Loucy (cell line): ENCODE data around the gene ARL11.

Experiments
- H2AFZ ChIP-seq: fragments of 200-600 bp; sonication (generic); 2 replicates; pipeline ENCODE4 v1.6.0; 2016; ENCODE audit warnings: antibody characterized with exemption, mild to moderate bottlenecking, low read length, moderate library complexity
- H3F3A ChIP-seq: fragments of 200-600 bp; 2 replicates; pipeline ENCODE4 v1.6.0; 2016; ENCODE audit warnings: antibody characterized with exemption, low read depth, mild to moderate bottlenecking
- H3K27me3 ChIP-seq: fragments of 200-600 bp; sonication (generic); 2 replicates; pipeline ENCODE4 v1.6.1; 2014; ENCODE audit warnings: low read length, mild to moderate bottlenecking; ENCODE audit not compliant: insufficient read depth, poor library complexity, severe bottlenecking
- H3K36me3 ChIP-seq: fragments of 200-600 bp; sonication (generic); 2 replicates; pipeline ENCODE4 v1.6.1; 2016; ENCODE audit warnings: low read length; ENCODE audit not compliant: insufficient read depth
- H3K4me1 ChIP-seq: fragments of 200-600 bp; sonication (generic); 2 replicates; pipeline ENCODE4 v1.5.1; 2014; ENCODE audit warnings: low read length, mild to moderate bottlenecking; ENCODE audit not compliant: insufficient read depth, poor library complexity, severe bottlenecking
- H3K4me2 ChIP-seq: fragments of 200-600 bp; sonication (generic); 2 replicates; pipeline ENCODE4 v1.6.0; 2014; ENCODE audit warnings: antibody characterized with exemption, low read length, low read depth, mild to moderate bottlenecking; ENCODE audit not compliant: poor library complexity, severe bottlenecking
- H3K4me3 ChIP-seq: fragments of 200-600 bp; sonication (generic); 2 replicates; pipeline ENCODE4 v1.5.1; 2014; ENCODE audit warnings: low read length, mild to moderate bottlenecking, mixed read lengths; ENCODE audit not compliant: poor library complexity, severe bottlenecking
- H3K79me2 ChIP-seq: fragments of 200-600 bp; sonication (generic); 2 replicates; pipeline ENCODE4 v1.6.1; 2014; ENCODE audit warnings: low read length; ENCODE audit not compliant: insufficient read depth
- H3K9ac ChIP-seq: fragments of 200-600 bp; sonication (generic); 2 replicates; pipeline ENCODE4 v1.6.0; 2014; ENCODE audit warnings: mild to moderate bottlenecking, low read depth, low read length, moderate library complexity; ENCODE audit not compliant: poor library complexity, severe bottlenecking
- H3K9me2 ChIP-seq: fragments of 200-600 bp; sonication (generic); replicated peaks from 2 replicates; pipeline ENCODE4 v1.6.1; 2016; ENCODE audit warnings: low read depth, low read length, mixed read lengths
- H3K9me3 ChIP-seq: fragments of 200-600 bp; sonication (generic); 2 replicates; pipeline ENCODE4 v1.6.1; 2014; ENCODE audit warnings: mild to moderate bottlenecking, antibody characterized with exemption, low read length, low read depth; ENCODE audit not compliant: insufficient read depth
- H4K20me1 ChIP-seq: fragments of 200-600 bp; sonication (generic); 2 replicates; pipeline ENCODE4 v1.6.0; 2014; ENCODE audit warnings: antibody characterized with exemption, low read length, mild to moderate bottlenecking; ENCODE audit not compliant: insufficient read depth, poor library complexity, severe bottlenecking
- CTCF ChIP-seq: fragments of 200-600 bp; sonication (generic); conservative IDR thresholded peaks from 2 replicates; pipeline ENCODE4 v1.5.1; 2014; ENCODE audit warnings: mild to moderate bottlenecking, antibody characterized with exemption, low read length
- EZH2phosphoT487 ChIP-seq: fragments of 200-600 bp; IDR thresholded peaks from 2 replicates; pipeline ENCODE4 v1.6.1; 2018; ENCODE audit warnings: antibody characterized with exemption, mild to moderate bottlenecking, moderate library complexity, borderline replicate concordance

The ARL11 gene

DNA sequence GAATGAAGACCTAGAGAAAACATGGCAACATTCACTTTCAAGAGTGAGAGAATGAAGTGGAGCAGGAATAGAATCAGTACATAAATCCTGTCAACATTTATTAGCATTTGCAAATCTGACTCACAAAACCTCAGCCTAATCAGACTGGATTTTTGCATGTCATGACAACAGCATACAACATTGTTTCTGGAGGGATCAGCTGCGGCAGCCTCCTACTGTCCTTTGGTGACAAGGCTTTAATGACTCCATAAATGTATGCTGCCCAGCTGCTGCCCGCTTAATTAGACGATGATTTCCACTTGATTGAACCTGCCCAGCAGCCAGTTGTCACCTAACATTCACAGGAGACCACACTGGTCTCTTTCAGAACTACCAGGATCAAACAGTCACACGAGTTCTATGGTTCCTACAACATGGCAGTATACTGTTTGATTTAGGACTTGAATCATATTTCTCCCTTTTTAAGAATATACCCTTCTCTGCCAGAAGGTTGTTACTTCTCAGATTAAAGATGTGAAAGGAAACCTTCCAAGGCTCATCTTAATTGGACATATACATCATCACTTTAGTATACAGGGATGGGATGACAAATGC, 53.6 kb downstream of the ARL11 start:
- H3K4me1 ChIP-seq: peaks cover 20% of the 10 kb centered on the region
- no peaks in the 10 kb centered on the region for H3F3A ChIP-seq
- H3K9me3 ChIP-seq: no peaks in the 10 kb centered on the region
- no peak overlapping the region for H3K4me3 ChIP-seq
- no peaks in the 10 kb centered on the region for H3K27me3 ChIP-seq
- no peak overlapping the region for H3K9ac ChIP-seq
- no peak overlapping the region for H2AFZ ChIP-seq
- H3K36me3 ChIP-seq: no peaks in the 10 kb centered on the region
- peak overlapping the region; percentile 18 for H3K4me2 ChIP-seq
- no peaks in the 10 kb centered on the region for H3K9me2 ChIP-seq
- H4K20me1 ChIP-seq: peaks cover 44% of the 10 kb centered on the region
- no peak for TF ChIP-seq CTCF
- no peak for TF ChIP-seq EZH2phosphoT487
- peaks cover 78% of the 10 kb centered on the region for H3K79me2 ChIP-seq
